Ovary (tissue), 9 donors: ENCODE measurements around the gene ADCK1. TPM values are rescaled to one million over a fixed set of nuclear protein-coding genes. Genes with fewer than 3 reads are reported as not detected.

ENCODE experiments used
- DNase-seq, 5 donors: peaks; one replicate each; pipeline ENCODE4 v3.0.0-alpha.2; 2019 to 2020
- H3K27ac ChIP-seq, 2 donors: fragments of 200-600 bp; one replicate each; pipeline versions ENCODE4 v1.5.1 to v1.8.0; 2019 to 2022
- H3K27me3 ChIP-seq: fragments of 200-600 bp; one replicate; pipeline ENCODE4 v1.8.0; 2022
- H3K36me3 ChIP-seq: fragments of 200-600 bp; sonication (generic); one replicate; pipeline ENCODE4 v1.5.1; 2019
- H3K4me1 ChIP-seq: one replicate; pipeline ENCODE4 v1.8.1; 2013; ENCODE audit warnings: mild to moderate bottlenecking, moderate library complexity; ENCODE audit not compliant: insufficient read depth
- H3K4me3 ChIP-seq: fragments of 200-600 bp; sonication (generic); one replicate; pipeline ENCODE4 v1.5.1; 2017
- H3K9me3 ChIP-seq, 2 donors: fragments of 200-600 bp in 1 of 2; sonication (generic) in 1 of 2; one replicate each; pipeline versions ENCODE4 v1.5.1 to v1.8.1; 2013 to 2019; ENCODE audit warnings: mild to moderate bottlenecking in 1 of 2, moderate library complexity in 1 of 2
- EP300 ChIP-seq: sonication (generic); formaldehyde crosslinking; IDR thresholded peaks from one replicate; pipeline ENCODE4 v1.6.1; 2017; ENCODE audit warnings: antibody characterized with exemption
- POLR2A ChIP-seq: fragments of 450-650 bp; IDR thresholded peaks from one replicate; pipeline ENCODE4 v1.6.1; 2017; ENCODE audit warnings: antibody characterized with exemption, mild to moderate bottlenecking, moderate library complexity
- WGBS, 3 donors: extraction: QIAGEN DNeasy Blood & Tissue Kit in 1 of 3; methylation state at CpG; one replicate each; pipeline versions ENCODE4 v1.1.5 to v1.1.7; 2013 to 2017; 5-methylcytosine and 5-hydroxymethylcytosine counted together
- intact Hi-C, 4 donors: fragments of 100-400 bp; cut with DNase I; formaldehyde crosslinking; loops; one replicate each; pipeline versions ENCODE4 v1.11.0 to v1.15.1; 2022 to 2023
- polyA plus RNA-seq, 2 donors: library from polyadenylated mRNA; stranded (reverse); fragments of 200-250 nt in 1 of 2; fragments of 350-450 nt in 1 of 2; fragmentation: Illumina TruSeq in 1 of 2; extraction: RNeasy Lipid Tissue Mini Kit (QIAGEN cat#74804) in 1 of 2; gene quantifications; one replicate each; pipeline ENCODE4 v1.2.3, GENCODE V29; 2013 to 2014
- total RNA-seq, 7 donors: library from RNA; depleted of rRNA in 2 of 7; stranded (reverse); fragments of >200 nt in 2 of 7; fragmentation: NEBNext Ultra II Directional in 3 of 7; extraction: Animal tissue kit (Norgen Biotek cat#: 25700) in 3 of 7; gene quantifications; one replicate each; pipeline versions ENCODE4 v1.1.0 to v1.2.4, GENCODE V29; 2016 to 2023
- TF ChIP-seq, protein P1 (sequence below), 3 donors: fragments of 450-650 bp in 2 of 3; fragments of 200-600 bp in 1 of 3; IDR thresholded peaks; one replicate each; pipeline versions ENCODE4 v1.5.1 to v1.8.0; 2016 to 2022; ENCODE audit warnings: antibody characterized with exemption in 3 of 3, mild to moderate bottlenecking in 1 of 3
- donor health status: DM: no; HTN: no; CAD: no; lungs with moderate emphysema.
- donor health status: DM: no; HTN: no; CAD: no.
- donor health status: Bipolar disorder and iron deficiency.
- donor health status: DM: yes; HTN: yes; CAD: no.
- donor health status: DM: no; HTN: no; CAD: no.
- donor health status: DM: yes; HTN: yes; CAD: no.

Gene ADCK1
- total and polyA plus RNA-seq, 9 donors, result 1.7 to 7.9 (median 6.8) TPM

DNA sequence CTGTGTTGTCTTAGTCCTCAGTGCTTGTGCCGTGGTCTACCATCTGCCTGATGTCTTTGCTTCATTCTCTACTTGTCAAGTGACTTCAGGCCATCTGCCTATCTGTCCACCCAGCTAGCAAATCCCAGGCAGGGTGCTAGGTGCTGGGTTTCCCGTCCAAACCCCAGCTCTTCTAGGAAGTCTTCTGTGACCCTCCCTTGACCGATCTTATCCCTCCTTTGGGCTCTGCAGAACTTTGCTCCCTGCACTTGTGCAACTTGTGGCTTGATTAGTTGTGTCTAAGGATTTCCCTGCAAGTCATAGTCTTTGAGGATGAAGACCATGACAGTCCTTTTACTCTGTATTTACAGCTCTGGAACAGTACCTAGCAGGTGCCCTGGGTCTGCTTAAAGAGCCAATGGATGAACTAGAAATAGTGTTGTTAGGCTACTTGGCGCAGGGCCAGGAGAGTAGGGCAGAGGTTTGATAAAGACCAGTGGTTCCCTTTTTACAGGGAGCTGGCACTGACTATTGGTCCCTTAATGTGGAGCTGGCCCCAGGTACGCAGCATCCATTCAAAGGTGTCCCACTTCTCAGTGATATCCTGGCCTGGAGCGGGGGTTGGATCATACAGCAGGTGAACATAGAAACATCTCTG, 60.1 kb downstream of the ADCK1 start:
- peak in 1 of 5 donors; percentile 23 for DNase-seq
- no peak overlapping the region for H3K27ac ChIP-seq
- no peaks in the 10 kb centered on the region for H3K9me3 ChIP-seq
- no peaks in the 10 kb centered on the region for H3K4me1 ChIP-seq
- H3K36me3 ChIP-seq, result no peaks in the 10 kb centered on the region
- no peaks in the 10 kb centered on the region for H3K27me3 ChIP-seq
- intact Hi-C loops, result no loop called here
- WGBS, 3 donors, result 88 to 97% (median 93%) methylated on average over 6 of the region's 6 CpGs
- no peak overlapping the region for H3K4me3 ChIP-seq
- TF ChIP-seq, protein P1, sequence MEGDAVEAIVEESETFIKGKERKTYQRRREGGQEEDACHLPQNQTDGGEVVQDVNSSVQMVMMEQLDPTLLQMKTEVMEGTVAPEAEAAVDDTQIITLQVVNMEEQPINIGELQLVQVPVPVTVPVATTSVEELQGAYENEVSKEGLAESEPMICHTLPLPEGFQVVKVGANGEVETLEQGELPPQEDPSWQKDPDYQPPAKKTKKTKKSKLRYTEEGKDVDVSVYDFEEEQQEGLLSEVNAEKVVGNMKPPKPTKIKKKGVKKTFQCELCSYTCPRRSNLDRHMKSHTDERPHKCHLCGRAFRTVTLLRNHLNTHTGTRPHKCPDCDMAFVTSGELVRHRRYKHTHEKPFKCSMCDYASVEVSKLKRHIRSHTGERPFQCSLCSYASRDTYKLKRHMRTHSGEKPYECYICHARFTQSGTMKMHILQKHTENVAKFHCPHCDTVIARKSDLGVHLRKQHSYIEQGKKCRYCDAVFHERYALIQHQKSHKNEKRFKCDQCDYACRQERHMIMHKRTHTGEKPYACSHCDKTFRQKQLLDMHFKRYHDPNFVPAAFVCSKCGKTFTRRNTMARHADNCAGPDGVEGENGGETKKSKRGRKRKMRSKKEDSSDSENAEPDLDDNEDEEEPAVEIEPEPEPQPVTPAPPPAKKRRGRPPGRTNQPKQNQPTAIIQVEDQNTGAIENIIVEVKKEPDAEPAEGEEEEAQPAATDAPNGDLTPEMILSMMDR (IDR thresholded peaks at IDR 0.05), result no peak
- TF ChIP-seq POLR2A (no peak), EP300 (no peak)

DNA sequence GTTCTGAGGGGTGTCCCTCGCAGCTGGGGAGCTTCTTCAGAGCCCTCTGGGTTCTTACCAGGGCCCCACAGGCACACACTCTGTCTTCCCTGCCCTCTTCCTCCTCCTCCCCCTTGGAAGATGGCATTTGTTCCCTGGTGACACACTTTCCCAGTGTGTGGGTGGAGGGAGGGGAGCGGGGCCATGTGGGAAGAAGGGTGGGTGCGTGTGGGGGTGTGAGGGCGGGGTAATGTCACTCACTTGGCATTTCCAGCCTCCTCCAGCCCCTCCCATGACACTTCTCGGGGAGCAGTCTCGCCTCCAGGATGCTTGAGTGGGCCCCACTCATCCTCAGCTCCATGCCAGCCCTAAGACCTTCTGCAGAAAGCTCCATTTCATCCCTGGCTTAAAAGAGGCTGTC, 61.3 kb downstream of the ADCK1 start:
- H3K9me3 ChIP-seq, result no peaks in the 10 kb centered on the region
- WGBS, 3 donors, result 83 to 85% (median 85%) methylated on average over 6 of the region's 6 CpGs
- H3K27ac ChIP-seq, result no peak overlapping the region
- H3K4me3 ChIP-seq, result no peak overlapping the region
- DNase-seq, result no peak
- no peaks in the 10 kb centered on the region for H3K27me3 ChIP-seq
- TF ChIP-seq POLR2A (no peak), EP300 (no peak)
- TF ChIP-seq, protein P1 (IDR thresholded peaks at IDR 0.05), result no peak
- H3K36me3 ChIP-seq, result no peaks in the 10 kb centered on the region
- H3K4me1 ChIP-seq, result no peaks in the 10 kb centered on the region
- intact Hi-C loops, result no loop called here

DNA sequence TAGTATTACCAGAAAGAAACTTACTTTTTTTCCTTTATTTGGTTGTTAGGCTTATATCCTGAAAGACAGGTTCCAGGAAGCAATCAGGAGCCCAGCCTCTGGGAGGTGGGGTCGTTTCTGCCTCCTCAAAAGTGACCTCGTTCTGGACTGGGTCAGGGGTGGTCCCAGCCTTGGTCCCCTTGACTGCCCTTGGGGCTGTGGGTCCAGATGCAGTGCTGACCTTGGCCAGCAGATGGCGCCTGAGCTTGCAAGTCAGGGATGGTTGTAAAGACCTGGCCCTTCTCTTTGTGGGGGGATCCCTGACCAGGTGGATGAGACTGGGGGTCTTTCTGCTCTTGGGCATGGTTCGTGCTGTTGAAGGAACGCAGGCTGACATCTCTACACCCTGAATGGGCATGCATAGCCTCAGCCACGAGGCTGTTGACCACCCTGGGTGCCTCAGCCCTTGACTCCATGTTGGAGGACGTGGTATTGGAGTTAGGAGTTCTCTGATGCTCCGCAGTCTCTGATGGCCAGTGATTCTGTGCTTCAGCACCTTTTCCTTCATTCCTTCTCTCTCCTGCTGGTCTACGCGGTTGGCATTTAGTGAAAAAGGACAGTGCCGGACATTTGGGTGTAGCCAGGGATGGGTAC, 62.4 kb downstream of the ADCK1 start:
- H3K4me3 ChIP-seq, result no peak overlapping the region
- intact Hi-C loops, result no loop called here
- WGBS, 3 donors, result 64 to 66% (median 64%) methylated on average over 11 of the region's 11 CpGs
- TF ChIP-seq POLR2A, result no peak
- TF ChIP-seq, protein P1 (IDR thresholded peaks at IDR 0.05), result peak in 2 of 3 donors; percentile 19 to 36
- H3K9me3 ChIP-seq, result no peaks in the 10 kb centered on the region
- H3K4me1 ChIP-seq, result no peaks in the 10 kb centered on the region
- no peaks in the 10 kb centered on the region for H3K36me3 ChIP-seq
- peak; percentile 20 to 63 (median 56) for DNase-seq
- H3K27ac ChIP-seq, result no peak overlapping the region
- H3K27me3 ChIP-seq, result no peaks in the 10 kb centered on the region

DNA sequence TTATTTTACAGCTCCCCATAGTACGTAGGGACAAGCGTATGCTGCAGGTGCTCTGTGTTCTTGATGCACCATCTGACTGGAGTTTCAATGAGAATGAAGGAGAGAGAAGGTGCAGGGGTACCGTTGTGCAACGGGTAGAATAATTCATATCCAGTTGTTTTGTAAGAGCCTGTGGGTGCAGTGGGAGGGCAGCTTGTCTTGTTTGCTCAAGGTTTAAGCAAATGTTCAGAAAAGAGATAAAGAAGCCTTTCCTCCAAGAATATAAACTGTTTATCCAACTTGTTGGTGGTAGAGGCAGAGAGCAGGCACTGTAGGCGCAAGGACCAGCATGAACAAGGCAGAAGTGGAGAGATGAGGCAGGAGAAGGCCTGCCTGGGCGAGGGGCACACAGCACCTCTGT, 64.2 kb downstream of the ADCK1 start:
- Histone ChIP-seq H3K27ac (no peak overlapping the region), H3K27me3 (no peaks in the 10 kb centered on the region), H3K4me1 (no peaks in the 10 kb centered on the region), H3K4me3 (no peak overlapping the region), H3K36me3 (no peaks in the 10 kb centered on the region), H3K9me3 (no peaks in the 10 kb centered on the region)
- 69 to 86% (median 85%) methylated on average over 6 of the region's 6 CpGs for WGBS, 3 donors
- TF ChIP-seq, protein P1 (IDR thresholded peaks at IDR 0.05), result no peak
- TF ChIP-seq POLR2A, result no peak
- intact Hi-C loops, result no loop called here
- DNase-seq, result no peak
